Pons (tissue), 1 donor: Measurements from ENCODE around the gene SLU7.
A peak's percentile ranks its signal among the peaks of the same experiment; 100 is the strongest.

Experiments
- DNase-seq: peaks from one replicate; pipeline ENCODE4 v3.0.0-alpha.2; 2016; ENCODE audit warnings: low spot score

Gene SLU7

GRCh38 chr5:160367261-160367660 lies 51.6 kb downstream of the SLU7 start:
- no peak for DNase-seq

- no peak for DNase-seq
Observed at GRCh38 chr5:160366230-160366629, 52.7 kb downstream of the SLU7 start.

GRCh38 chr5:160363660-160364395 lies 55.1 kb downstream of the SLU7 start:
- DNase-seq: no peak

- DNase-seq: no peak
Observed at GRCh38 chr5:160363211-160363610, 55.7 kb downstream of the SLU7 start.

GRCh38 chr5:160361624-160362228 lies 57.2 kb downstream of the SLU7 start:
- no peak for DNase-seq

GRCh38 chr5:160360310-160360709 lies 58.6 kb downstream of the SLU7 start:
- no peak for DNase-seq

- no peak for DNase-seq
Observed at GRCh38 chr5:160359816-160360215, 59.1 kb downstream of the SLU7 start.

GRCh38 chr5:160359242-160359641 lies 59.6 kb downstream of the SLU7 start:
- DNase-seq: no peak

GRCh38 chr5:160357861-160358411 lies 60.9 kb downstream of the SLU7 start:
- no peak for DNase-seq

GRCh38 chr5:160357394-160357793 lies 61.5 kb downstream of the SLU7 start:
- DNase-seq: no peak

- no peak for DNase-seq
Observed at GRCh38 chr5:160356550-160357347, 62.1 kb downstream of the SLU7 start.

- DNase-seq: no peak
Observed at GRCh38 chr5:160354666-160355065, 64.2 kb downstream of the SLU7 start.

GRCh38 chr5:160353379-160353778 lies 65.5 kb downstream of the SLU7 start:
- peak; percentile 52 for DNase-seq

GRCh38 chr5:160352308-160352707 lies 66.6 kb downstream of the SLU7 start:
- no peak for DNase-seq
